Tibial nerve (tissue), 4 donors: ENCODE data around the gene MED15. TPM values are rescaled to one million over a fixed set of nuclear protein-coding genes. Genes with fewer than 3 reads are reported as not detected.

ENCODE experiments used
- DNase-seq, 2 donors: peaks; one replicate each; pipeline ENCODE4 v3.0.0-alpha.2; 2019; ENCODE audit warnings: low spot score in 2 of 2
- H3K27ac ChIP-seq, 4 donors: fragments of 200-600 bp; sonication (generic) in 3 of 4; one replicate each; pipeline ENCODE4 v1.5.1; 2017 to 2019; ENCODE audit warnings: mild to moderate bottlenecking in 1 of 4
- H3K27me3 ChIP-seq, 2 donors: fragments of 200-600 bp; sonication (generic) in 1 of 2; one replicate each; pipeline versions ENCODE4 v1.5.1 to v1.6.0; 2017 to 2019
- H3K36me3 ChIP-seq, 3 donors: fragments of 200-600 bp; sonication (generic); one replicate each; pipeline ENCODE4 v1.5.1; 2018 to 2019
- H3K4me1 ChIP-seq, 4 donors: fragments of 200-600 bp; sonication (generic) in 3 of 4; one replicate each; pipeline ENCODE4 v1.5.1; 2017 to 2019
- H3K4me3 ChIP-seq, 4 donors: fragments of 200-600 bp; sonication (generic) in 3 of 4; one replicate each; pipeline ENCODE4 v1.5.1; 2017 to 2019; ENCODE audit warnings: mild to moderate bottlenecking in 1 of 4, moderate library complexity in 1 of 4
- H3K9me3 ChIP-seq, 4 donors: fragments of 200-600 bp; sonication (generic) in 3 of 4; one replicate each; pipeline ENCODE4 v1.5.1; 2017 to 2019
- EP300 ChIP-seq, 2 donors: sonication (generic); formaldehyde crosslinking; IDR thresholded peaks; one replicate each; pipeline ENCODE4 v1.6.1; 2017; ENCODE audit warnings: antibody characterized with exemption in 2 of 2, mild to moderate bottlenecking in 1 of 2
- POLR2A ChIP-seq, 2 donors: fragments of 450-650 bp; IDR thresholded peaks; one replicate each; pipeline ENCODE4 v1.6.1; 2017; ENCODE audit warnings: antibody characterized with exemption in 2 of 2, mild to moderate bottlenecking in 2 of 2, moderate library complexity in 2 of 2
- WGBS, 2 donors: methylation state at CpG; one replicate each; pipeline ENCODE4 v1.1.5; 2018; 5-methylcytosine and 5-hydroxymethylcytosine counted together
- total RNA-seq, 4 donors: library from RNA; depleted of rRNA; stranded (reverse); fragments of >200 nt; gene quantifications; one replicate each; pipeline ENCODE4 v1.1.0, GENCODE V29; 2016
- TF ChIP-seq, protein P1 (sequence below), 5 experiments: fragments of 200-600 bp in 3 of 5; fragments of 450-650 bp in 2 of 5; sonication (generic) in 3 of 5; IDR thresholded peaks; one replicate each; pipeline ENCODE4 v1.5.1; 2016 to 2019; ENCODE audit warnings: antibody characterized with exemption in 5 of 5, mild to moderate bottlenecking in 3 of 5, moderate library complexity in 2 of 5

MED15 gene
- total RNA-seq, 4 donors from 2014 or later, result 49.2 to 147 (median 102) TPM

DNA sequence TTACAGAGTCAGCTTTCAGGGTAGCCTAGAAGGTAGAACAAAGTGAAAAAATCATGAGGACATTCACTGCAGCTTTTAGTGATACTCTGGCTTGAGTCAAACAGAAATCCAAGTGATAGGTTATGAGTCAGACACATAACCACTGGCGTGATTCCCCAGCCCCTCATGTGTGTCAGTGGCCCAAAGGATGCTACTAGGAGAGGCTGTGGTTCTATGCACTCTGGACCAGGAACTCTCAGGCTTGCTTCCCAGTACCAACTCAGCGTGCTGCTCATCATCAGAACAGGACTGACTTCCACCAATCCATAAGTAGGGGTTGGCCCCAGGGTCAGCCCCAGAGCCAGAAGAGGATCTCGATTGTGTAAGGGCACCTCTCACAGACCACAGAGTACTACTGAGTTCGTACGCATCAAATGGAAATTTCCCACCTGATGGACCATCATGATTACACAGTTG, 116.8 kb downstream of the MED15 start:
- no peak for DNase-seq
- no peaks in the 10 kb centered on the region for H3K9me3 ChIP-seq
- TF ChIP-seq, protein P1, sequence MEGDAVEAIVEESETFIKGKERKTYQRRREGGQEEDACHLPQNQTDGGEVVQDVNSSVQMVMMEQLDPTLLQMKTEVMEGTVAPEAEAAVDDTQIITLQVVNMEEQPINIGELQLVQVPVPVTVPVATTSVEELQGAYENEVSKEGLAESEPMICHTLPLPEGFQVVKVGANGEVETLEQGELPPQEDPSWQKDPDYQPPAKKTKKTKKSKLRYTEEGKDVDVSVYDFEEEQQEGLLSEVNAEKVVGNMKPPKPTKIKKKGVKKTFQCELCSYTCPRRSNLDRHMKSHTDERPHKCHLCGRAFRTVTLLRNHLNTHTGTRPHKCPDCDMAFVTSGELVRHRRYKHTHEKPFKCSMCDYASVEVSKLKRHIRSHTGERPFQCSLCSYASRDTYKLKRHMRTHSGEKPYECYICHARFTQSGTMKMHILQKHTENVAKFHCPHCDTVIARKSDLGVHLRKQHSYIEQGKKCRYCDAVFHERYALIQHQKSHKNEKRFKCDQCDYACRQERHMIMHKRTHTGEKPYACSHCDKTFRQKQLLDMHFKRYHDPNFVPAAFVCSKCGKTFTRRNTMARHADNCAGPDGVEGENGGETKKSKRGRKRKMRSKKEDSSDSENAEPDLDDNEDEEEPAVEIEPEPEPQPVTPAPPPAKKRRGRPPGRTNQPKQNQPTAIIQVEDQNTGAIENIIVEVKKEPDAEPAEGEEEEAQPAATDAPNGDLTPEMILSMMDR (IDR thresholded peaks at IDR 0.05), result no peak
- TF ChIP-seq EP300 (IDR thresholded peaks at IDR 0.05) (no peak), POLR2A (IDR thresholded peaks at IDR 0.05) (no peak)
- no peaks in the 10 kb centered on the region for H3K27me3 ChIP-seq
- no peak overlapping the region for H3K27ac ChIP-seq
- H3K4me3 ChIP-seq, result no peak overlapping the region
- no peaks in the 10 kb centered on the region for H3K36me3 ChIP-seq
- H3K4me1 ChIP-seq, result no peaks in the 10 kb centered on the region
- 70 to 72% methylated on average over 5 of the region's 5 CpGs for WGBS, 2 donors

DNA sequence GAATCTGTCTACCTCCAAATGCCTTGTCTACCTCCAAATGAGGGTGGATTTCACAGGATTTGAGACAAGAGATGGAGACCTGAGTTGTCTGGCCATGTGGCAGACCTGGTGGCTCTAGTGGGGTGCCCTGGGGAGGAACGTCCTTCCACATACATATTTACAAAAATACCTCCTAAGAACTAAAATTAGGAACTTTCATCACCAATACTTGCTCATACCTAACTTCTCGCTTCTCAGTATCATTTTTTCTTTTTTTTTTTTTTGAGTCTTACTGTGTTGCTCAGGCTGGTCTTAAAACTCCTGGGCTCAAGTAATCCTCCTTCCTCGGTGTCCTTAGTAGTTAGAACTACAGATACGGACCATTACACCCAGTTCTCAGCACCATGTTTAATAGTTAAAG, 117.9 kb downstream of the MED15 start:
- Histone ChIP-seq H3K4me3 (no peak overlapping the region), H3K9me3 (no peaks in the 10 kb centered on the region), H3K36me3 (no peaks in the 10 kb centered on the region), H3K4me1 (no peaks in the 10 kb centered on the region), H3K27me3 (no peaks in the 10 kb centered on the region), H3K27ac (no peak overlapping the region)
- TF ChIP-seq POLR2A (IDR thresholded peaks at IDR 0.05), result no peak
- TF ChIP-seq EP300 (IDR thresholded peaks at IDR 0.05), result no peak
- TF ChIP-seq, protein P1 (IDR thresholded peaks at IDR 0.05), result no peak
- 88 to 91% methylated on average over 4 of the region's 4 CpGs for WGBS, 2 donors
- no peak for DNase-seq

DNA sequence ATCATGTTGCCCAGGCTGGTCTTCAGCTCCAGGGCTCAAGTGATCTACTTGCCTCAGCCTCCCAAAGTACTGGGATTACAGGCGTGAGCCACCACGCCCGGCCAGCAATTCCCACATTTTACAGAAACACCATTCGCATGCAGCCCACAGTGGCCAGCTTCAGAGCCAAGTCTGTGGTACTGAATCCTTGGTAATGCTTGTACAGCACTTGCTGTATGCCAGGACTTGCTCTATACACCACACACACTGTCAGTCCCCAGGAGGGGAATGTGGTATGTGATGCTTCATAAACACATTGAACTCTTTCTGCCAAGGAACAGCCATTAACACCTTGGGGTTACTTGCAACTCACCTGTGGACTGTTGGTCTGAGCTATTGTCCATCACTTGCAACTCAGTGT, 119.4 kb downstream of the MED15 start:
- H3K27me3 ChIP-seq, result no peaks in the 10 kb centered on the region
- H3K9me3 ChIP-seq, result no peaks in the 10 kb centered on the region
- TF ChIP-seq EP300 (IDR thresholded peaks at IDR 0.05), result no peak
- TF ChIP-seq, protein P1 (IDR thresholded peaks at IDR 0.05), result no peak
- TF ChIP-seq POLR2A (IDR thresholded peaks at IDR 0.05), result no peak
- H3K4me1 ChIP-seq, result no peaks in the 10 kb centered on the region
- 91 to 98% methylated on average over 4 of the region's 4 CpGs for WGBS, 2 donors
- no peak for DNase-seq
- H3K27ac ChIP-seq, result no peak overlapping the region
- H3K36me3 ChIP-seq, result no peaks in the 10 kb centered on the region
- H3K4me3 ChIP-seq, result no peak overlapping the region

DNA sequence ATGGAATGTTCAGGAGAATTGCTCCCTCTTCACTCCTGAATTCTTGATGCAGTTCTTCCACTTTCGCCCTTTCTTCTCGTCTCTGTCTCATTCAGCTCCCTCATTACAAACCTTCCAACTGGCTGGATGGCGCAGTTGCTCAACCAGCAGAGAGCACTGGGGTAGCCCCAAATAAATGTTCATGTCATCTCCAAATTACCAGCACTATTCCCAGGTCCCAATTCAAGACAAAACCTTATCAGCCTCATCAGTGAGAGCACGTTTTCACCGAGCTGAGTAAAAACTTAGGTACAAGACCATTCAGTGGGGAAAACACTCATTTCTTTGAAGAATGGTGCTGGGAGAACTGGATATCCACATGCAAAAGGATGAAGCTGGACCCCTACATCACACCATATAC, 120.0 kb downstream of the MED15 start:
- Histone ChIP-seq H3K27ac (no peak overlapping the region), H3K9me3 (no peaks in the 10 kb centered on the region), H3K4me1 (no peaks in the 10 kb centered on the region), H3K36me3 (no peaks in the 10 kb centered on the region), H3K4me3 (no peak overlapping the region), H3K27me3 (no peaks in the 10 kb centered on the region)
- DNase-seq, result no peak
- TF ChIP-seq EP300 (IDR thresholded peaks at IDR 0.05), result no peak
- no peak for TF ChIP-seq POLR2A (IDR thresholded peaks at IDR 0.05)
- TF ChIP-seq, protein P1 (IDR thresholded peaks at IDR 0.05), result no peak
- 81 to 93% methylated on average over 5 of the region's 5 CpGs for WGBS, 2 donors

DNA sequence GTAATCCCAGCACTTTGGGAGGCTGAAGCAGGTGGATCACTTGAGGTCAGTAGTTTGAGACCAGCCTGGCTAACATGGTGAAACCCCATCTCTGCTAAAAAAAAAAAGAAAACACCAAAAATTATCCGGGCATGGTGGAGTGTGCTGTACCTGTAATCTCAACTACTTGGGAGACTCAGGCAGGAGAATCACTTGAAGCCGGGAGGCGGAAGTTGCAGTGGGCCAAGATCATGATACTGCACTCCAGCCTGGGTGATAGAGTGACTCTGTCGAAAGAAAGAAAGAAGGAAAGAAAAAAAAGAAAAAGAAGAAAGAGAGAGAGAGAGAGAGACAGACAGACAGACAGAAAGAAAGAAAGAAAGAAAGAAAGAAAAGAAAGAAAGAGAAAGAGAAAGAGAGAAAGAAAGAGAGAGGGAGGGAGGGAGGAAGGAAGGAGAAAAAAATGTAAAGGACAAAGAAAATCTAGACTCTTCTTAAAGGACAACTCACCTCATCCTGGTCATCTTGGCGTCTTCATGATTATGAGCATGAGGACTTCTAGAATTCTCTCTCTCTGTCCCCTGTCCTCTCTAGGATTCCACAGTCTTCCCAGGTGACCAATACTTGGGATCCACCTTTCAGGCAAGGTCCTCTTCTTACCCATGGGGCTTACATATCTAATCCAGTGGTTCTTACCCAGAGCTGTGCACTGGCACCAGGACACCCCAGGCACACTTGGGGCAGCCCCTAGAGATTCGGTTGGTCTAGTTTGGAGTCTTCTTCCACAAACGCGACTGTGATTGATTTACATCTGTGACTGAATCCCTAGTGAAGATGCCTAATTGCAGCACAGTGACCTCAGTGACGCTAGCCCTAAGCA, 120.9 kb downstream of the MED15 start:
- H3K9me3 ChIP-seq, result no peaks in the 10 kb centered on the region
- no peak overlapping the region for H3K4me3 ChIP-seq
- H3K4me1 ChIP-seq, result no peaks in the 10 kb centered on the region
- TF ChIP-seq POLR2A (IDR thresholded peaks at IDR 0.05), result no peak
- TF ChIP-seq, protein P1 (IDR thresholded peaks at IDR 0.05), result no peak
- TF ChIP-seq EP300 (IDR thresholded peaks at IDR 0.05), result no peak
- WGBS, 2 donors, result 71 to 77% methylated on average over 9 of the region's 9 CpGs
- H3K36me3 ChIP-seq, result no peaks in the 10 kb centered on the region
- no peaks in the 10 kb centered on the region for H3K27me3 ChIP-seq
- DNase-seq, result no peak
- H3K27ac ChIP-seq, result no peak overlapping the region
